B cell (primary cell): ENCODE data around the gene CEP85L. TPM values are rescaled to one million over a fixed set of nuclear protein-coding genes. Genes with fewer than 3 reads are reported as not detected.

Source experiments
- ATAC-seq: fragments of 200-7000 bp; cut with Tn5 transposase; one replicate; pipeline ENCODE4 v1.10.0; 2021; ENCODE audit warnings: low read depth, mild to moderate bottlenecking, moderate number of reproducible peaks, moderate library complexity
- CTCF ChIA-PET: fragments of 350-600 bp; sonication (Branson Sonifier 250); formaldehyde crosslinking; loops from one replicate; lab custom pipeline; 2021; ENCODE audit warnings: antibody characterized with exemption, inconsistent platforms; lab: Charles Lee
- POLR2A ChIA-PET: fragments of 350-600 bp; sonication (Branson Sonifier 250); formaldehyde crosslinking; loops from one replicate; lab custom pipeline; 2021; ENCODE audit warnings: antibody characterized with exemption; lab: Charles Lee
- DNase-seq: peaks from one replicate; pipeline ENCODE4 v3.0.0; 2013
- H2AFZ ChIP-seq: 2 replicates; pipeline ENCODE4 v1.6.1; 2012; ENCODE audit warnings: mild to moderate bottlenecking, low read depth, low read length; ENCODE audit not compliant: insufficient read depth, poor library complexity, severe bottlenecking
- H3K27ac ChIP-seq, 2 donors: 1 replicate in 1 of 2; 2 replicates in 1 of 2; pipeline ENCODE4 v1.5.1; 2012 to 2013; ENCODE audit warnings: low read length in 2 of 2, mild to moderate bottlenecking in 2 of 2, moderate library complexity in 1 of 2
- H3K27me3 ChIP-seq, 4 experiments: fragments of 200-600 bp in 1 of 4; sonication (generic) in 1 of 4; replicated peaks in 1 of 4; 1 replicate in 2 of 4; 2 replicates in 2 of 4; pipeline versions ENCODE4 v1.6.1 to v1.7.0; 2013 to 2016; ENCODE audit warnings: low read length in 3 of 4, mild to moderate bottlenecking in 2 of 4, mixed read lengths in 1 of 4, moderate library complexity in 1 of 4; ENCODE audit not compliant: insufficient read depth in 4 of 4, control insufficient read depth in 3 of 4; ENCODE audit errors: control extremely low read depth in 1 of 4
- H3K36me3 ChIP-seq, 2 experiments: replicated peaks in 1 of 2; 1 replicate in 1 of 2; 2 replicates in 1 of 2; pipeline versions ENCODE4 v1.6.1 to v1.7.1; 2013; ENCODE audit warnings: low read length in 1 of 2; ENCODE audit not compliant: insufficient read depth in 2 of 2, control insufficient read depth in 1 of 2; ENCODE audit errors: control extremely low read depth in 1 of 2, extremely low read depth in 1 of 2
- H3K4me1 ChIP-seq, 2 donors: fragments of 200-600 bp in 1 of 2; sonication (generic) in 1 of 2; 1 replicate in 1 of 2; 2 replicates in 1 of 2; pipeline versions ENCODE4 v1.5.1 to v1.6.1; 2013 to 2017; ENCODE audit warnings: low read length in 2 of 2; ENCODE audit not compliant: control insufficient read depth in 2 of 2, insufficient read depth in 2 of 2
- H3K4me2 ChIP-seq: replicated peaks from 2 replicates; pipeline ENCODE3; 2012; ENCODE audit warnings: mild to moderate bottlenecking, low read depth, low read length; ENCODE audit not compliant: poor library complexity, severe bottlenecking
- H3K4me3 ChIP-seq, 5 experiments: fragments of 200-600 bp in 1 of 5; sonication (generic) in 1 of 5; 1 replicate in 3 of 5; 2 replicates in 2 of 5; pipeline versions ENCODE4 v1.5.1 to v1.7.0; 2011 to 2016; ENCODE audit warnings: low read length in 4 of 5, mild to moderate bottlenecking in 4 of 5, low read depth in 2 of 5, control low read depth in 1 of 5, moderate library complexity in 1 of 5; ENCODE audit not compliant: insufficient read depth in 1 of 5; ENCODE audit errors: control extremely low read depth in 1 of 5, extremely low read depth in 1 of 5
- H3K79me2 ChIP-seq: fragments of 200-600 bp; sonication (generic); one replicate; pipeline ENCODE4 v1.6.0; 2016; ENCODE audit warnings: low read length; ENCODE audit not compliant: control insufficient read depth, insufficient read depth
- H3K9ac ChIP-seq: fragments of 200-600 bp; sonication (generic); 2 replicates; pipeline ENCODE4 v1.6.1; 2017; ENCODE audit warnings: mild to moderate bottlenecking, low read length, moderate library complexity
- H3K9me3 ChIP-seq, 3 donors: one replicate each; pipeline versions ENCODE4 v1.6.1 to v1.7.1; 2013; ENCODE audit warnings: low read length in 2 of 3; ENCODE audit not compliant: control insufficient read depth in 2 of 3, insufficient read depth in 1 of 3; ENCODE audit errors: control extremely low read depth in 1 of 3
- H4K20me1 ChIP-seq: 2 replicates; pipeline ENCODE4 v1.6.0; 2012; ENCODE audit warnings: mild to moderate bottlenecking, low read length; ENCODE audit not compliant: insufficient read depth, control insufficient read depth, poor library complexity, severe bottlenecking
- H3K27ac Mint-ChIP-seq: one replicate; pipeline ENCODE4 v1.8.0; 2021; ENCODE audit warnings: mixed read lengths
- H3K27me3 Mint-ChIP-seq: one replicate; pipeline ENCODE4 v1.8.0; 2021; ENCODE audit warnings: mixed read lengths
- H3K4me1 Mint-ChIP-seq: one replicate; pipeline ENCODE4 v1.8.0; 2021; ENCODE audit warnings: mixed read lengths
- H3K4me3 Mint-ChIP-seq: one replicate; pipeline ENCODE4 v1.8.0; 2021; ENCODE audit warnings: mixed read lengths
- H3K9me3 Mint-ChIP-seq: one replicate; pipeline ENCODE4 v1.8.0; 2022; ENCODE audit warnings: mixed read lengths; ENCODE audit not compliant: insufficient read depth
- EZH2 ChIP-seq: IDR thresholded peaks from 2 replicates; pipeline ENCODE4 v1.6.1; 2012; ENCODE audit warnings: borderline replicate concordance, low read depth, mild to moderate bottlenecking, moderate library complexity, low read length; ENCODE audit not compliant: insufficient read depth, poor library complexity, severe bottlenecking
- WGBS: methylation state at CpG from one replicate; pipeline ENCODE4 v1.1.5; 2013; ENCODE audit warnings: missing lambda C conversion rate; ENCODE audit not compliant: insufficient coverage; 5-methylcytosine and 5-hydroxymethylcytosine counted together
- intact Hi-C: fragments of 100-400 bp; cut with micrococcal nuclease; formaldehyde crosslinking; loops from one replicate; pipeline ENCODE4 v1.10.0; 2022
- polyA plus RNA-seq: library from polyadenylated mRNA; depleted of rRNA; stranded (reverse); fragments of >200 nt; gene quantifications from 2 replicates; pipeline ENCODE4 v1.2.3, GENCODE V29; 2012
- total RNA-seq, 2 donors: library from RNA; stranded (reverse); fragments of 120-200 nt in 1 of 2; gene quantifications; 1 replicate in 1 of 2; 2 replicates in 1 of 2; pipeline versions ENCODE4 v1.2.3 to v1.2.4, GENCODE V29; 2013 to 2022
- TF ChIP-seq, protein P1 (sequence below): fragments of 200-600 bp; IDR thresholded peaks from one replicate; pipeline ENCODE4 v1.8.0; 2022; ENCODE audit warnings: antibody characterized with exemption, mild to moderate bottlenecking

Gene CEP85L
- total and polyA plus RNA-seq, 2 donors (not counting 1 experiment from before 2014, with no cell fraction given), result 7.6 to 32.1 TPM

DNA sequence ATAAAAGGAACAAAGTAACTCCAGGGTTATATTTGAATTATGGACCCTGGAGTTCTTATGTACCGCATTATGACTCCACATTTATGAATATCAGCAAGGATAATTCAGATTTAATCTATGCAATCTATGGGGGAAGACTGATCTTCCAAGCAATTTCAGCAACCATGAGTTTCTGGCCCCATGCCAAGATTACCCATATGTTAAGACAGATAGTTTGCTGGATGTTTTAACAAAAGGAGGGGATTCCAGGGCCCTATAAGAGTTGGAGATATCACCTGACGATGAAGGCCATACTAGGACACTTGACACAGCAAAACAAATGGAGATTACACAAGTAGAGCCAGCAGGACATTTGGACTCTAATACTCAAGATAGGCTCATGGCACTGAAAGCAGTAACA, 149.2 kb downstream of the CEP85L start:
- ATAC-seq, result no peak
- no peak for TF ChIP-seq EZH2
- H2AFZ ChIP-seq, result no peak overlapping the region
- no peak overlapping the region for H3K4me2 ChIP-seq
- no peaks in the 10 kb centered on the region for H3K79me2 ChIP-seq
- no peak overlapping the region for H3K4me3 ChIP-seq
- ChIA-PET CTCF (no interaction called here), POLR2A (no interaction called here)
- no peaks in the 10 kb centered on the region for H3K27me3 ChIP-seq
- no peaks in the 10 kb centered on the region for H3K4me1 ChIP-seq
- peaks cover 2 to 32% of the 10 kb centered on the region in 2 experiments for H3K36me3 ChIP-seq
- Mint-ChIP-seq H3K27me3 (no peaks in the 10 kb centered on the region), H3K9me3 (peaks cover 2% of the 10 kb centered on the region), H3K4me1 (no peaks in the 10 kb centered on the region), H3K27ac (no peak overlapping the region), H3K4me3 (no peak overlapping the region)
- H4K20me1 ChIP-seq, result no peaks in the 10 kb centered on the region
- no peak for DNase-seq
- 58% methylated on average over 1 of the region's 2 CpGs for WGBS
- H3K9me3 ChIP-seq, result peaks cover 0 to 4% (median 0%) of the 10 kb centered on the region in 3 donors
- no peak overlapping the region for H3K27ac ChIP-seq
- no peak overlapping the region for H3K9ac ChIP-seq
- intact Hi-C loops, result no loop called here

DNA sequence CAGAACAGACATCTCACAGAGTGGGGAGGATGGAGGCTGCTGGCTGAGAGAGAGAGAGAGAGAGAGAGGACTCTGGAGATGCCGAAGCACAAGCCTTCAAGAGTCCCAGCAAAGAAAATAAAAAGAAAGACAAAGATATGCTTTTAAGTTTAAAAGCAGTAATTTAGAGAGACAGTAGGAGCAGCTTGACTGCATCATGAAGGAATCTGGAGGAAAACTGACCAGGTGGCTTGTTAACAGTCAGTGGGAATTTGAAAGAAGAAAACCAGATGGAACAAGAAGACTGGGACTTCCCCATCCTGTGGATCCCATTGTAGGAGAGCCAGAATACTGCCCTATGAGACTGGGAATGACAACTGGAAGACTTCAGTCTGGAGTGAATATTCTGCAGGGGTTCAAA, 149.6 kb downstream of the CEP85L start:
- Histone ChIP-seq H3K27me3 (no peaks in the 10 kb centered on the region), H3K4me2 (no peak overlapping the region), H2AFZ (no peak overlapping the region), H3K9me3 (peaks cover 0 to 4% (median 0%) of the 10 kb centered on the region in 3 donors), H3K4me3 (no peak overlapping the region), H3K9ac (no peak overlapping the region), H3K27ac (no peak overlapping the region), H4K20me1 (no peaks in the 10 kb centered on the region), H3K4me1 (no peaks in the 10 kb centered on the region), H3K36me3 (peaks cover 2 to 32% of the 10 kb centered on the region in 2 experiments), H3K79me2 (no peaks in the 10 kb centered on the region)
- Mint-ChIP-seq H3K9me3 (peaks cover 2% of the 10 kb centered on the region), H3K27me3 (no peaks in the 10 kb centered on the region), H3K27ac (no peak overlapping the region), H3K4me1 (no peaks in the 10 kb centered on the region), H3K4me3 (no peak overlapping the region)
- intact Hi-C loops, result no loop called here
- CTCF ChIA-PET, result no interaction called here
- no peak for DNase-seq
- 100% methylated on average over 1 of the region's 1 CpG for WGBS
- TF ChIP-seq, protein P1, sequence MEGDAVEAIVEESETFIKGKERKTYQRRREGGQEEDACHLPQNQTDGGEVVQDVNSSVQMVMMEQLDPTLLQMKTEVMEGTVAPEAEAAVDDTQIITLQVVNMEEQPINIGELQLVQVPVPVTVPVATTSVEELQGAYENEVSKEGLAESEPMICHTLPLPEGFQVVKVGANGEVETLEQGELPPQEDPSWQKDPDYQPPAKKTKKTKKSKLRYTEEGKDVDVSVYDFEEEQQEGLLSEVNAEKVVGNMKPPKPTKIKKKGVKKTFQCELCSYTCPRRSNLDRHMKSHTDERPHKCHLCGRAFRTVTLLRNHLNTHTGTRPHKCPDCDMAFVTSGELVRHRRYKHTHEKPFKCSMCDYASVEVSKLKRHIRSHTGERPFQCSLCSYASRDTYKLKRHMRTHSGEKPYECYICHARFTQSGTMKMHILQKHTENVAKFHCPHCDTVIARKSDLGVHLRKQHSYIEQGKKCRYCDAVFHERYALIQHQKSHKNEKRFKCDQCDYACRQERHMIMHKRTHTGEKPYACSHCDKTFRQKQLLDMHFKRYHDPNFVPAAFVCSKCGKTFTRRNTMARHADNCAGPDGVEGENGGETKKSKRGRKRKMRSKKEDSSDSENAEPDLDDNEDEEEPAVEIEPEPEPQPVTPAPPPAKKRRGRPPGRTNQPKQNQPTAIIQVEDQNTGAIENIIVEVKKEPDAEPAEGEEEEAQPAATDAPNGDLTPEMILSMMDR, result no peak
- TF ChIP-seq EZH2, result no peak
- no peak for ATAC-seq
- POLR2A ChIA-PET, result no interaction called here
